ENCODE results near the gene BPIFB6.

DNA sequence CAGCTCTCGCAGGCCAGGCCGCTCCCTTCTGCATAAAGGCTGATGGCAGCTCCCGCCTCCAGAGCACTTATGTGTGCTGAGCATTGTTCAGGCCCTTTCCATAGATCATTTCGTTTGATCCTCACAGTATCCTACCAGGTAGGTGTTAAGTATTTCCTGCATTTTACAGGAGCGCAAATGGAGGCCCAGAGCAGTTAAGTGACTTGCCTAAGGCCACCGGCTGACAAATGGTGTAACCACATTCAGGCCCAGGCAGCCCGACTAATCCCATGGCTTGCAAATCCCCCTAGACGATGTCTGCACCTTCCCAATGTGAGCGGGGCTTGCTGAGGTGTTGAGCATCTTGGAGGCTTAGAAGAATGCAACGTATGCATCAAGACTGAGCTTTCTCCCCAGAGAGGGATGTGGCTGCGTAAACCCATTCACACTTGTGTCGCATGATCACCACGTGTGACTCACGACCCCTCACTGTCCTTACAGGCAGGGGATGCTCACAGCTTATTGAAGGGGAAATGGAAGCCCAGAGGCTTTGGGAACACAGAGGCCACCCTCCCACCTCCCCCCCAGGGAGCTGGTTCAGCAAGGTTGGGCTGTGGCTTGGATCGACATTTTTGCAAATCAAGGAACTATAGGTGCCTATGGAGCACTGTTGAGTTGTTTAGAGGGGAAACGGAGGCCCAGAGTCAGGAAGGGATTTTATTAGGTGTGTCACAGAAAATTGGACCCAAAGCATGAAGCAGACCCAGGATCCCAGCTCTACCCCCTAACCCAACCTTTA lies 16.9 kb upstream of the BPIFB6 start:
- no peak for TF ChIP-seq POLR2A (IDR thresholded peaks at IDR 0.05; ENCODE audit: low read depth, low read length)
- TF ChIP-seq, protein P1, sequence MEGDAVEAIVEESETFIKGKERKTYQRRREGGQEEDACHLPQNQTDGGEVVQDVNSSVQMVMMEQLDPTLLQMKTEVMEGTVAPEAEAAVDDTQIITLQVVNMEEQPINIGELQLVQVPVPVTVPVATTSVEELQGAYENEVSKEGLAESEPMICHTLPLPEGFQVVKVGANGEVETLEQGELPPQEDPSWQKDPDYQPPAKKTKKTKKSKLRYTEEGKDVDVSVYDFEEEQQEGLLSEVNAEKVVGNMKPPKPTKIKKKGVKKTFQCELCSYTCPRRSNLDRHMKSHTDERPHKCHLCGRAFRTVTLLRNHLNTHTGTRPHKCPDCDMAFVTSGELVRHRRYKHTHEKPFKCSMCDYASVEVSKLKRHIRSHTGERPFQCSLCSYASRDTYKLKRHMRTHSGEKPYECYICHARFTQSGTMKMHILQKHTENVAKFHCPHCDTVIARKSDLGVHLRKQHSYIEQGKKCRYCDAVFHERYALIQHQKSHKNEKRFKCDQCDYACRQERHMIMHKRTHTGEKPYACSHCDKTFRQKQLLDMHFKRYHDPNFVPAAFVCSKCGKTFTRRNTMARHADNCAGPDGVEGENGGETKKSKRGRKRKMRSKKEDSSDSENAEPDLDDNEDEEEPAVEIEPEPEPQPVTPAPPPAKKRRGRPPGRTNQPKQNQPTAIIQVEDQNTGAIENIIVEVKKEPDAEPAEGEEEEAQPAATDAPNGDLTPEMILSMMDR (IDR thresholded peaks at IDR 0.05; ENCODE audit: extremely low read depth in 1 of 2, insufficient read depth in 1 of 2, low read depth in 1 of 2, low read length in 2 of 2): no peak
- no peak for TF ChIP-seq JUN (IDR thresholded peaks at IDR 0.05; ENCODE audit: borderline replicate concordance, insufficient read depth, insufficient read length, low read depth)
- TF ChIP-seq, protein P2, sequence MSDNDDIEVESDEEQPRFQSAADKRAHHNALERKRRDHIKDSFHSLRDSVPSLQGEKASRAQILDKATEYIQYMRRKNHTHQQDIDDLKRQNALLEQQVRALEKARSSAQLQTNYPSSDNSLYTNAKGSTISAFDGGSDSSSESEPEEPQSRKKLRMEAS (IDR thresholded peaks at IDR 0.05; ENCODE audit: insufficient read depth, insufficient read length): no peak
- no peak for TF ChIP-seq POLR2AphosphoS5 (IDR thresholded peaks at IDR 0.05; ENCODE audit: insufficient read depth, low read depth, low read length)
- no peak for TF ChIP-seq FOS (IDR thresholded peaks at IDR 0.05; ENCODE audit: borderline replicate concordance, insufficient read depth, low read length)
- no peak for TF ChIP-seq EZH2 (IDR thresholded peaks at IDR 0.05; ENCODE audit: borderline replicate concordance, low read depth, low read length, severe bottlenecking)
- no peak for TF ChIP-seq MYC (IDR thresholded peaks at IDR 0.05; ENCODE audit: low read depth, low read length)
- no peak for TF ChIP-seq GATA2 (IDR thresholded peaks at IDR 0.05; ENCODE audit: insufficient read depth, insufficient read length, low read depth, low read length)

All from endothelial cell of umbilical vein (primary cell).